HG02852 (cell line): ENCODE measurements around the gene UQCC3.
"Not testable (repeated sequence)": the region's sequence is repeated elsewhere in the genome, so short reads cannot be mapped to it uniquely, and the experiment has no call there.

Source experiments
- ATAC-seq: cut with Tn5 transposase; IDR thresholded peaks from one replicate; pipeline ENCODE4 v1.9.1; 2021; ENCODE audit warnings: mild to moderate bottlenecking, moderate library complexity; ENCODE audit not compliant: unreplicated experiment

Gene UQCC3

DNA sequence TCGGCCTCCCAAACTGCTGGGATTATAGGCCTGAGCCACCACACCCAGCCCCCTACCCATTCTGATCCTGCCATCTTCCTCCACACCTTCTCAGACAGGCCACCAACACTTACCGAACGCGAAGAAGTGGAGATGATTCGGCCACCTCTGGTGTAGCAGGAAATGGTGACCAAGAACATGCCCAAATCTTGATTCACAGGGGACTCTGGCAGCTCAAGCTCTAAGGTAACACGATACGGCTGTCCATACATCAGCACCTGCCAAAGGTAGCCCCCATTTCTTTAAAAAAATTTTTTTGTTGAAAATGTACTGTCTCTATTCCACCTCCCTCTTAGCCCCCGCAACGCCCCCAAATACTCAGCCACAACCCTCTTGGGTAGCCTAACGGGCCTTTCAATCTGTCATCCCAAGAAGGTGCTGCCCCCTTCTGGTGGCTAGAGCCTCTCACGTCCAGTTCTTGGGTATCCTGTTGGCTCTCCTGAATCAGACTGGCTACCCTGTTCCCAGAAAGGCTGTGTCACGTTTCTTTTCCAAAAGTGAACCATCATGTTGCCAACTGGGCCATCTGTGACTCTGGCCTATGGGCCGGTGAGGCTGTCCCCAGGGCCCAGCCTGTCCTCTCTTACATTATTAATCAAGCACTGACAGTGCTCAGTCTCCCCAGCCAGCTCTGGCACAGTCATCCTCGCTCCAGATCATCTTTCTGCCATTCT is 23.1 kb downstream of the UQCC3 start:
- ATAC-seq: no peak

GRCh38 chr11:62702246-62702645 is 30.8 kb downstream of the UQCC3 start:
- no peak for ATAC-seq

DNA sequence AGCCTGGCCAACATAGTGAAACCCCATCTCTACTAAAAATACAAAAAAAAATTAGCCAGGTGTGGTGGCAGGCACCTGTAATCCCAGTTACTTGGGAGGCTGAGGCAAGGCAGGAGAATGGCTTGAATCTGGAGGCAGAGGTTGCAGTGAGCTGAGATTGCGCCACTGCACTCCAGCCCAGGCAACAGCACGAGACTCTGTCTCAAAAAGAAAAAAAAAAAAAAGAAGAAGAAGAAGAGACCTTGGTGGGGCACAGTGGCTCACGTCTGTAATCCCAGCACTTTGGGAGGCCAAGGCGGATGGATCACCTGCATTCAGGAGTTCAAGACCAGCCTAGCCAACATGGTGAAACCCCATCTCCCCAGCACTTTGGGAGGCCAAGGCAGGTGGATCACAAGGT is 32.4 kb downstream of the UQCC3 start:
- ATAC-seq: not testable (repeated sequence)

- ATAC-seq: no peak
Measured at GRCh38 chr11:62705413-62705812, 33.9 kb downstream of the UQCC3 start.

GRCh38 chr11:62705880-62706849 is 34.7 kb downstream of the UQCC3 start:
- ATAC-seq: peak; percentile 47

DNA sequence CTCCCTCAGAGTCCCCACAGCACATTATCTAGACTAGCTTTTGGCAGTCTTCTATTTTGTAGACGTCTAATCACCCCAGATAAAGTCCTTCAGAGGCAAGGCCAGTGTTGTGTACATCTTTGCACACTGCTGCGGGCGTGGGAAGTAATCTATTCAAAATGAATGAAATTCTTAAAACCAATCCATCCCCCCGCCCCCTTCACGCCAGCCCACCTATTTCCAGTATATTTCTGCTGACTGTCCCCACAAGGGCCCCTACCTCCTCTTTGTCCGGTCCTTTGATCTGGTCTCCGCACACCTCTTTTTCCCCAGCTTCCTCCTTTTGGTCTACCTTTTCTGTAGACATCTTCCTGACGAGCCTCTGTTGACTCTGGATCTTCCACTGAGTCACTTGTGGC is 35.4 kb downstream of the UQCC3 start:
- no peak for ATAC-seq

- ATAC-seq: no peak
Measured at GRCh38 chr11:62707277-62707861, 35.9 kb downstream of the UQCC3 start, which contains the start of the genes BSCL2 and GNG3. TSS of gene BSCL2 (minus strand) at chr11:62707424. CDS start at chr11:62707195, 229 bp downstream. TSS of gene GNG3 (plus strand) at chr11:62707676. CDS start at chr11:62708296, 620 bp downstream.

GRCh38 chr11:62708392-62708791 is 36.9 kb downstream of the UQCC3 start:
- no peak for ATAC-seq

DNA sequence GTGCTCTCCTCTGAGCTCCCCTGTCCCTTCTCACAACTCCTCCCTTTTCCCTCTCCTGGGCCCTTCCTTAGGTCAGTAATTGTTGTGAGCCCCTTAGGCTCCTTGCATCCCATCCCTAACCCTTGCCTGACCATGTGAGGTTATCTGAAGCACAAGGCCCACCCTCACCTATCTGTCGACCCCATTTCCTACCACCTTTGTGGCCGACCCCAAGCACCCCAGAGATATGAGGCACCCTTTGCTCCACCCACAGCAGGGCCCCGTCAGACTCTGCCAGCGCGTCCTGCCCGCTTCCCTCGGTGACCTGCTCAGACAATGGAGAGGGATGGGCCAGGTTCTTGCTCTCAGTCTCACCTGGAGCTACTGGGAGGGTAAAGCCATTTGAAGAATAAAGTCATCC is 37.3 kb downstream of the UQCC3 start:
- ATAC-seq: no peak

DNA sequence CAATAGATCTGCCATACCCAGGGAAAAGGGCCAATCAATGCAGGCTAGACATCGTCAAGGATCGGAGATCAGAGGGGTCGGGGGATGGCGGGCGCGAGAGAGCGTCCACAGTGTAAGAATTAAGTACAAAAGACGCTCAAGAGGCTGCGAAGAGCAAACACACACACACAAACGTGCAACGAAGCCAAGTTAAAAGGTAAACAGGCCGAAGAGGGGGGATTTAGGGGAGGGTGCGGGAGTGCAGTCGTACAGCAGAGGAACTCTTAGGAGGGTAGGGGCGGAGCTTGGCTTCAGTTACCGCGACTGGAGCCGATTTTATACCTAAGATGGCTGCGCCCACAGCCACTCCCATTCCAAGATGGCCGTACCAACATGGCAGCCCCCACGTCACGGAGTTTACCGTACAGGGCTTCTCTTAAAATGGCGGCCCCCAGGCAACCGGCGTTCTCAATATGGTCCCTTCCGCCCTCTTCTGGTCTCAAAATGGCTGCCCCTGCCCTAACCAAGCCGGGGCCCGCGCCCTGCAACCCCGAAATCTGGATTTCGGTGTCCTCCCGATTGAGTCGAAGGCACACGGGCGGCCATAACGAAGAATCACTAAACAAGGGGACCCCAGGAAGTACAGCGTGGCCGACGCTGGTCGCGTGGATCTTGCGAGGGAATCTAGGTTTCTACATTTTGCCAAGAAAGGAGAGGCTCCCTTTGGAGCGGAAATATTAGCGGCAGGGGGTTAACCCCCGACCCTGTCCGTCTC is 38.0 kb downstream of the UQCC3 start:
- ATAC-seq: peak; percentile 75

- no peak for ATAC-seq
Measured at GRCh38 chr11:62710001-62710345, 38.5 kb downstream of the UQCC3 start.

GRCh38 chr11:62712276-62712812 is 40.9 kb downstream of the UQCC3 start:
- no peak for ATAC-seq

DNA sequence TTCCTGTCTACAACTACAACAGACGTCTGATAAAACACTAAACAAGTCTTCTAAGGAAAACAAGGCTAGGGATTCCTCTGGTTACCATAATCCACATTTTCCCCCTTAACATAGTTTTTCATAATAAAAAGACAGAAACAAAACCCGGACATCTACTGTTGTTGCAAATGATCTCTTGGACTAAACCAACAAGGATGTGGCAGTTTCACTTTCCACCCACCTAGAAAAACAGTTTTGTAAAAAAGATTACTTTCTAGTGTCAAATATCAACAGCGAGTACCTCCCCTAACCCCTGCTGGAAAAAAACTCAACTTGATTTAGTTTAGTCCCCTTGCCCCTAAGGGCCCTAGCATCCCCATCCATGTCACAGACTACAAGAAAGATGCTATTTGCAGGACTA is 41.4 kb downstream of the UQCC3 start:
- no peak for ATAC-seq

- ATAC-seq: no peak
Measured at GRCh38 chr11:62713343-62713742, 41.9 kb downstream of the UQCC3 start.

GRCh38 chr11:62715150-62716130 is 44.0 kb downstream of the UQCC3 start:
- ATAC-seq: no peak

GRCh38 chr11:62716206-62716605 is 44.7 kb downstream of the UQCC3 start:
- ATAC-seq: no peak

DNA sequence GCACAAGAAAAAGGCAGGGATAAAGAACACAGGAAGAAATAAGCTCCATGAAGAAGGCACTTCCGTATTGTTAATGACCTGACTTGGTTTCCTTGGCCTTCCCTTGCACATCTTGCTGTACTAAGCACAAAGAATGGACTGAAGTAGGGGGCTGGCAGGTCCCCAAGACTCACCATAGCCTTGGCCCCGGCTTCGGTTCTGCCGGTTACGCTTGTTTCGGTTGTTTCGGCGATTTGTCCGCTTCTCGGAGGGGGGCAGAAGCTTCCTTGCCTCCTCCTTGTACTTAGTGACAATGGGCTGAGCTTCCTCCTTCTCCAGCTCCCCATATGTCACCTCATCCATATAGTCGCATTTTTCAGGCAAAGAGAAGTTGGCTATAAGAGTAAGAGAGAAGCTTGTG is 45.3 kb downstream of the UQCC3 start:
- no peak for ATAC-seq

DNA sequence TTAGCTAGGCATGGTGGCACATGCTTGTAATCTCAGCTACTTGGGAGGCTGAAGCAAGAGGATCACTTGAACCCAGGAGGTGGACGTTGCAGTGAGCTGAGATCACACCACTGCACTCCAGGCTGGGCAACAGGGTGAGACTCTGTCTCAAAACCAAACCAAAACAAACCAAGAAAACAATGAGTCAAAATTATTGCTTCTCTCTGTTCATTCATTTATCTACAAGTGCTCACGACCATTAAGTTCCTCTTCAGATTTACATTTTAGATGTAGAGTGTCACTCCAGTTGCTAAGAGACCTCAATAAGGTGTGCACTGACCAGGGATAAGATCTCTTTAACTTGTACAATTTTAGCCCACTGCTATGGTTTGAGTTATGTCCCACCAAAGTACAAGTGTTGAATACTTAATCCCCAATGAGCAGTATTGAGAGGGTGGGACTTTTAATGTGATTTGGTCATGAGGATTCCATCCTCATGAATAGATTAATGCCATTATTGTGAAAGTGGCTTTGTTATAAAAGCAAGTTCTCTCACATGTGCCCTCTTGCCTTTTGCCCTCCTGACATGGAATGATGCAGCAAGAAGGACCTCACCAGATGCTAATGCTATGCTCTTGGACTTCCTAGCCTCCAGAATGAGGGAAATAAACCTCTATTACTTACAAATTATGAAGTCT is 48.0 kb downstream of the UQCC3 start:
- ATAC-seq: no peak

DNA sequence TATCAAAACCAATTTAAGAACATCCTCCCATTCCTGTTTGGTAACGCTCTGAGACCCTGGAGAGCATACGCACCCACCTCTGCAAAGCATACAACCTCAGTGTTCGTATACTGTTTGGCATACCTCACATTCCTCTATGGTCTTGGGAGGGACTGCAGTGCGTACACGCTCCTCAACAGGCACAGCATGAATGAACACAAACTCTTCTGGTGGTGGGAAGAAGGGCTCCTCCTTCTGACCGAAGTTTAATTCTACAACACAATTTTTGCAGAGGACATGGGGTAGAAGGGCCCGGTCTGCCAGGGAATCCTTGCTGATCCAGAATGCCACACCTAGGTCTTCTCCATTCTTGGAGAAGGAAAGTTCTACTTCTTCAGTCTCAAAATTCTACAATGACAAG is 50.5 kb downstream of the UQCC3 start:
- no peak for ATAC-seq
